GM21360 (cell line): ENCODE data around the gene PTRH2.
"Not testable (repeated sequence)": the region's sequence is repeated elsewhere in the genome, so short reads cannot be mapped to it uniquely, and the experiment has no call there.

Experiments used
- ATAC-seq: cut with Tn5 transposase; IDR thresholded peaks from one replicate; pipeline ENCODE4 v1.9.1; 2021; ENCODE audit warnings: mild to moderate bottlenecking, moderate library complexity; ENCODE audit not compliant: unreplicated experiment

Gene PTRH2

DNA sequence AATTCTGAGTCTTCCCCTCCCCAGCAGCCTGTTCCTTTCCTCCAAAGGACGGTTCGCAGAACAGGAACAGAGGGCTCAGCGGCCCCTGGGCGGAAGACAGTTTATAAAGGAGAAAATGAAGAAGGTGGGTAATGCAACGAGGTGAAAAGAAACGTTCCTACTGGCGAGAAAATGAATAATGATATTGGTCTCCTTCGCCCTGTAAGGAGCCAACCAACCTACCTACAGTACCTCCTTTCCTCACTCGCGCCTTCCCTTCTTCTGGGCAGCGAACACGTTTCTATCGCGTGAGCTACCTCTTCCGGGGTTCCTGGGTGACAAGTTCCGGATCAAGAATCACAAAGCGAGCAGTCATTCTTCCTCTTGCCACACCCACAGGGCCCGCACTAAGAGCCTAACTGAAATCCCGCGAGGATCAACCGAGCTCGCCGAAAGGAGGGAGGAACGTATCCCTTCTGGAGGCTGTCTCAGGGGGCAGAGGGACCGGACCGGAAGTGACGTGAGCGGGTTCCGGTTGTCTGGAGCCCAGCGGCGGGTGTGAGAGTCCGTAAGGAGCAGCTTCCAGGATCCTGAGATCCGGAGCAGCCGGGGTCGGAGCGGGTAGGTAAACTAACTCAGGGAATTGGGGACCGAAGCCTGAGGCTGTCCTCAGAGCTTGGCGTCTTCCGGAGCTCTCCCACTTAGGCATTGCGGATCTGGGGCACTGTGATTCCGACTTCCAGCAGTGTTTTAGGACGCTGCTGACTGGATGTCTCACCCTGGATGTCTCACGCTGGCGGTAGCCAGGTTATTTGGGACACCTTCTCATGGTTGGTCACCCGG is at the start of gene PTRH2, which contains the start of gene VMP1:
Gene PTRH2, minus strand, starts transcription at position 282 of the 822 bp plus-strand sequence. CDS start 9,452 bp downstream, outside the sequence.
Gene VMP1, plus strand, starts transcription at position 506 of the 822 bp plus-strand sequence. CDS start 23,793 bp downstream, outside the sequence.
- peak; percentile 95 for ATAC-seq

GRCh38 chr17:59756236-59756818 is 49.1 kb upstream of the PTRH2 start:
- no peak for ATAC-seq

DNA sequence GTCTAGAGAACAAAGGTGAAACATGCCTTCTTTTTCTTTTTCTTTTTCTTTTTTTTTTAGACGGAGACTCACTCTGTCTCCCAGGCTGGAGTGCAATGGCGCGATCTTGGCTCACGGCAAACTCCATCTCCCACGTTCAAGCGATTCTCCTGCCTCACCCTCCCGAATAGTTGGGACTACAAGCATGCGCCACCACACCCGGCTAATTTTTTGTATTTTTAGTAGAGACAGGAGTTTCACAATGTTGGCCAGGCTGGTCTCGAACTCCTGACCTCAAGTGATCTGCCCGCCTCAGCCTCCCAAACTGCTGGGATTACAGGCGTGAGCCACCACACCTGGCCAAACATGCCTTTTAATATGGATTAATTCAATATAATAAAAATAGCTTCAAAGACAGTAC is 47.8 kb upstream of the PTRH2 start:
- not testable (repeated sequence) for ATAC-seq

GRCh38 chr17:59754552-59754951 is 47.3 kb upstream of the PTRH2 start:
- ATAC-seq: no peak

DNA sequence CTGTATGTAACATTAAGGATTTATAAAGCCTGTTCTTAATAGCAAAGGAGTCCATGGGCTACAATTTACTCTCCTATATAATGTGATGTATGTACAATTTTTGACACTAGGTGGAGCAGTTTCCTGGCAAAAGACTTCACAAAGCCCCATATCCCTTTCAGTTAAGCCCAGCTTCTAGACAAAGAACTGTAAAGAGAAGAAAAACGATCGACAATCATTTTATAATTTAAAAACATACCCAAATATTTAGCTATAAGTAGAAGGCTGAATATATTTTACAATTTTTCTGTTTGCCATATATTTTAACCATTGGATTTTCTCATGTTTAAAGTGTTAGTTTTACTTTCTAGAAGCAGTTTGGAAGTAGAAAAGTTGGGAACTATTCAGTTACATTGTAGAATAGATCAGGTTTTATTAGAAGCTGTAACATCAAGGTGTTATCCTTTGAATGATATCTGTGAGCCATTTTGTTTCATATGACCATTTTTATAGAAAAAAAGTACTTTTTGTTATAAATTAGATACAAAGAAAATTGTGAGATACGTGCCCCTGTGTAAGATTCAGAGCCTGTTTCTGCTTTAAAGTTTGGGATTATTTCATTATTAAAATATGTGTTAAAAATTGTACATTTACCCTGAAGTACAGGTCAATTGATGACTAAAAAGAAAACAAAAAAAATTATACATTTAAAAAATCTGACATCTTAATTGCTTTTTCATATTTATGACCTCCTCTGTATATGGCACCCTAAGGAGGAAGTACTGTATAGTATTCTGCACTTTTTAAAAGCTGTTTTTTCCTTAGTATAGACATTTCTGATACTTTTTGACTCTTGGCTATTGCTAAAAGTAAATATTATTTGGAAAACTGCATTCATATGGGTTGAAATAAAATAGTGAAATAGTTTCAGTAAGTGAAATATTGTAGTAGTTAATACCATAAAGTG is 46.6 kb upstream of the PTRH2 start:
- ATAC-seq: peak; percentile 54

DNA sequence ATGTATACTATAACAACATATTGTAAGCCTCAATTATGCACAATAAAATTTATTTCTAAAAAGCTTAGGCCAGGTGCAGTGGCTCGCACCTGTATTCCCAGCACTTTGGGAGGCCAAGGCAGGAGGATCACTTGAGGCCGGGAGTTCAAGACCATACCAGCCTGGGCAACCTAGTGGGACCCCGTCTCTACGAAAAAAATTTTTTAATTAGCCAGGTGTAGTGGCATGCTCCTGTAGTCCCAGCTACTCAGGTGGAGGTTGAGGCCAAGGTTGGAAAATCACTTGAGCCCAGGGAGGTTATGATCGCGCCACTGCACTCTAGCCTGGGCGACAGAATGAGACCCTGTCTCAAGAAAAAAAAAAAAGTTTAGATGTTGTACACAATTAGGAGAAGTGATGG is 45.7 kb upstream of the PTRH2 start:
- no peak for ATAC-seq

GRCh38 chr17:59752446-59752845 is 45.2 kb upstream of the PTRH2 start:
- no peak for ATAC-seq

DNA sequence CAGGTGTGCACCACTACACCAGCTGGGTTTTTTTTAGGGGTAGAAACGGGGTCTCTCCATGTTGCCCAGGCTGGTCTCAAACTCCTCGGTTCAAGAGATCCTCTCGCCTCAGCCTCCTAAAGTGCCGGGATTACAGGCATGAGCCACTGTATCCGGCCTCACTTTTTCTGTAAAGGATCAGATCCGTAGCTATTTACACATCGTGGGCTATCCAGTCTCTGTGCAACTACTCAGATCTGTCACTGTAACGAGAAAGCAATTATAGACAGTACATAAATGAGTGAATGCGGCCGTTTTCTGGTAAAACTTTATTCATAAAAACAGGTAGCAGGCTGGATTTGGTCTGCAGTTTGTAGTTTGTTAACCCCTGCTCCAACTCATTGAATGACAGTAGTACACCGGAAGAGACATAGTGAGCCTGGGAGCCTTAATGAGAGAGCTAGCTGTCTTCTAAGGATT is 44.8 kb upstream of the PTRH2 start:
- no peak for ATAC-seq

- no peak for ATAC-seq
These were observed 41.4 kb upstream of the PTRH2 start for GRCh38 chr17:59748591-59748990.

- no peak for ATAC-seq
These were observed 39.7 kb upstream of the PTRH2 start for GRCh38 chr17:59746849-59747445.

DNA sequence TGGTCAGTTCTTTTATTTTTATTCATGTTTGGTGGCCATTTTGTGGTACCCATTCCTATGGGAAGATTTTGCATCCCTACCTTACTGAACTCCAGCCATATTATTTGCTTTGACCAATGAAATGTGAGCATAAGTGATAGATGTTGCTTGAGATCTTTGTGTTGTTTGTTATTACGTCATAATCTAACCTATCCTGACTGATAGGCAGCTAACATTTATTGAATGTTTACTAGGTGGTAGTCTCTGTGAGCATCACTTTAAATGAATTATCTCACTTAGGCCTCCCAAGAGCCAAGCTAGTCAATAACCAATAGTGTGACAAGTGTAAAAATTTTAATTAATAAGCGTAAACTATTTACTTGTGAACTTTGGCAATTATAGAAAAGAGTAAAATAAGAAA is 37.8 kb upstream of the PTRH2 start:
- ATAC-seq: no peak

- no peak for ATAC-seq
These were observed 36.6 kb upstream of the PTRH2 start for GRCh38 chr17:59743842-59744241.

- no peak for ATAC-seq
These were observed 30.1 kb upstream of the PTRH2 start for GRCh38 chr17:59737324-59737723.

DNA sequence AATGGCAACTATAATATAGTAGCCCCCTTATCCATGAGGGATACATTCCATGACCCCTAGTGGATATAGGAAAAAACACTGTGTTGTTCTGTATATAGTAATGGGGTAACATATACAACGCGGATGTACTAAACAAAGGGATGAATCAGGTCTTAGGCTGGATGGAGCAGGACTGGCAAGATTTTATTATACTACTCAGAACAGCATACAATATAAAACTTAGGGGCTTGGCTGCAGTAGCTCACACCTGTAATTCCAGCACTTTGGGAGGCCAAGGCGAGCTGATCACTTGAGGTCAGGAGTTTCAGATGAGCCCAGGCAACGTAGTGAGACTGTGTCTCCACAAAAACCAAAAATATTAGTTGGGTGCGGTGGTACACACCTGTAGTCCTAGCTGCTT is 27.0 kb upstream of the PTRH2 start:
- ATAC-seq: no peak

- no peak for ATAC-seq
These were observed 26.5 kb upstream of the PTRH2 start for GRCh38 chr17:59733697-59734096.

DNA sequence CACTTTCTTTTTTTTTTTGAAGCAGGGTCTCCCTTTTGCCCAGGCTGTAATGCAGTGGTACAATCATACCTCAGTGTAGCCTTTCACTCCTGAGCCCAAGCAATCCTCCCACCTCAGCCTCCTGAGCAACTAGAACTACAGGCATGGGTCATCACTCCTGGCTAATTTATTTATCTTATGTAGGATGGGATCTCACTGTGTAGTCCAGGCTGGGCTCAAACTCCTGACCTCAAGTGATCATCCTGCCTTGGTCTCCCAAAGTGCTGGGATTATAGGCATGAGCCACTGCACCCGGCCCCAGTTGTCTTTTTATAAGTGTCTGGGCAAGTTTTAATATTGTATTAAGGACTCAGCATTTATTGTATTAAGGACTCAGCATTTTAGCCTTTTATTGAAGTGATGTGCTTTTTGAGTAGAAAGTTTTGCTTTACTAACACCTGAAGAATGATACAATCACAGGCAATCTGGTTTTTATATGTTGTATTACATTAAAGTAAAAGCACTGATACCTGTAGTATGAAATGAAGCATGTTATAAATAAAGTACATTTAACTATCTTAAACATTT is 23.1 kb upstream of the PTRH2 start:
- ATAC-seq: no peak

DNA sequence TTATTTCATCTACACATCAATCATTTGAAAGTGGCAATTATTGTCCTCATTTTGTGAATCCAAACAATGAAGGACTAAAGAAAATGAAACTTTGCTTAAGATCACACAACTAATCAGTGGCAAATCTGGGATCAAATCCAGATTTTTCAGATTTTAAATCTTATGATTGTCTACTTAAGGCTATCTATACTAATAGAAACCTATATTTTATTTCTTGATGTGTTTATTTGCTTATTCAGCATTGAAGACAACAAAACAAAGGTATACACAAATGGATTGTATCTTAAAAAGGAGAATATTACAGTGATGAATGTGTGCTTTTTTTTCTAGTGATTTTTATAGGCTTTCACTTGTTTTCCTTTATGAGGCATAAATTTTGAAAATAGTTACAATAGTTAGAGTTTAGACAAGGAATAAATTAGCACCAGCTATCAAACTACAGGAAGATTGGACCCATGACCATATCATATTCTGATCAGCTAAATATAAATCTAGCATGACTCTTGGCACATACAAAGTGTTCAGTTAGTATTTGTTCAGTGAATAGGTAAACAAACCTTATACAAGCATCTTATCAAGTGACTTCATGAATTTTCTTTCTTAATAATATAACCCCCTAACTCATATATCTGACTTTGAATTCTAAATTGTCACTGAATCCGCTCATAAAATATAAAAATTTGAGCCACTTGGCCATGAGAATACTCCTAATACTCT is 20.7 kb upstream of the PTRH2 start:
- no peak for ATAC-seq

DNA sequence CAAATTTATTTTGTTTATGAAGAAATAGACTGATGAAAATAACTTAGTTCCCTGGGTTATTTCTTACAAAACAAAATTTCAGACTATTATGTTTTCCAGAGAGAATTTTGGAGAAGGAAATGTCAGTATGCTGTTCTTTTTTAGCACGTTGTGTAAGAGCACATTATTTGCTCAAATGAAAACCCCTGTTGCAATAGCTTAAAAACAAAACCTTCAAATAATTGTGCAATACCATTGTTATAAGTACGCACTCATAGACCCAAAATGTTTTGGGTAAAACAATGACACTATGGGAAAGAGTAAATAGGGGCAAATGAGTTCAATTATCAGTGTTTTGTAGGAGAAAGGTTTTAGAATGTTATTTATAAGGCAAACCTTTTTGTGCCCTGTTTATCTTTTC is 18.5 kb upstream of the PTRH2 start:
- ATAC-seq: no peak

DNA sequence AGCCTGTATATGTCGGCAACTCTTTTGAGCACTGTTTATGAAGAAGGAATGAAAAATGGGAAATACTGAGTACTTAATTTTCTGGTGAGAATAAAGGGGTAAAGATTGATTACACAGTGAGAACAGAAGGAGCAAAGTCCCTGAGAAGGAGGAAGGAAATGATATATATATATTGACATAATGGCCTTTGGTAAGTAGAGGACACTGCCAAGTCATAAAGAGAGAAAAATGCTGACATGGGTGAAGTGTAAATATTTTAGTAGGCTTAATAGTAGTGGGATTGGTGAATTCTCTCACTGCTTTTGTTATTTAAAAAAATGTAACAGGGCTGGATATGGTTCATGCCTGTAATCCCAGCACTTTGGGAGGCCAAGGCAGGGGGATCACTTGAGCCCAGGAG is 16.4 kb upstream of the PTRH2 start:
- no peak for ATAC-seq

GRCh38 chr17:59723041-59723440 is 15.8 kb upstream of the PTRH2 start:
- no peak for ATAC-seq
